WTC11 (cell line): Measurements from ENCODE around the gene COG5.

Source experiments
- ATF1 ChIP-seq: sonication (generic); formaldehyde crosslinking; IDR thresholded peaks from 2 replicates; pipeline ENCODE4 v1.8.1; 2023; ENCODE audit warnings: mild to moderate bottlenecking, moderate library complexity, missing genetic modification reagents
- JUN ChIP-seq: sonication (generic); formaldehyde crosslinking; IDR thresholded peaks from 2 replicates; pipeline ENCODE4 v1.8.0; 2023; ENCODE audit warnings: mild to moderate bottlenecking, missing genetic modification reagents
- NFYB ChIP-seq: sonication (generic); formaldehyde crosslinking; conservative IDR thresholded peaks from 2 replicates; pipeline ENCODE4 v1.8.0; 2022; ENCODE audit warnings: low read depth, missing genetic modification reagents
- TF ChIP-seq, protein P1 (sequence below): sonication (generic); formaldehyde crosslinking; IDR thresholded peaks from 2 replicates; pipeline ENCODE4 v1.8.0; 2022; ENCODE audit warnings: mild to moderate bottlenecking, missing genetic modification reagents
- TF ChIP-seq, protein P2 (sequence below): fragments of 200-600 bp; IDR thresholded peaks from 2 replicates; pipeline ENCODE4 v1.8.0; 2022; ENCODE audit warnings: antibody characterized with exemption
- TF ChIP-seq, protein P3 (sequence below): sonication (generic); formaldehyde crosslinking; IDR thresholded peaks from 2 replicates; pipeline ENCODE4 v1.8.1; 2023; ENCODE audit warnings: mild to moderate bottlenecking, missing genetic modification reagents, borderline replicate concordance

DNA sequence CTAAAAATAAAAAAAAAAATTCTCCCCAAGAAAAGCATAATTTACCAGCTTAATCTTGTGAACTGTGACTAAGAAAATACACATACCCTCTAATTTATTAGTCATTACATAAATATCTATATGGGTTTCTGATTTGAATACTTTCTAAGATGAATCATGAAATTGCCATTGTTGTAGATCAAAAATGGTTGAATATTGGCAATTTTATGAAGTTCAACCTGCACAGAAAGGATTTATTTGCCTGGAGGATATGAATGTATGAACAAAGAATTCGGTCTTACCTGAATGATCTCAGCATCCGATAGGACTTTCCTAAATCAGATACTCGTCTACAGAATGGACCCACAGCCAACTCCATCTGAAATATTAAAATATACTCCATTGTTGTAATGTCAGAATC is 333.4 kb downstream of the COG5 start:
- no peak for TF ChIP-seq NFYB (CRISPR knock-in tag)
- no peak for TF ChIP-seq JUN (CRISPR knock-in tag)
- TF ChIP-seq, protein P1, sequence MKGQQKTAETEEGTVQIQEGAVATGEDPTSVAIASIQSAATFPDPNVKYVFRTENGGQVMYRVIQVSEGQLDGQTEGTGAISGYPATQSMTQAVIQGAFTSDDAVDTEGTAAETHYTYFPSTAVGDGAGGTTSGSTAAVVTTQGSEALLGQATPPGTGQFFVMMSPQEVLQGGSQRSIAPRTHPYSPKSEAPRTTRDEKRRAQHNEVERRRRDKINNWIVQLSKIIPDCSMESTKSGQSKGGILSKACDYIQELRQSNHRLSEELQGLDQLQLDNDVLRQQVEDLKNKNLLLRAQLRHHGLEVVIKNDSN (CRISPR knock-in tag): no peak
- no peak for TF ChIP-seq ATF1 (CRISPR knock-in tag)
- TF ChIP-seq, protein P2, sequence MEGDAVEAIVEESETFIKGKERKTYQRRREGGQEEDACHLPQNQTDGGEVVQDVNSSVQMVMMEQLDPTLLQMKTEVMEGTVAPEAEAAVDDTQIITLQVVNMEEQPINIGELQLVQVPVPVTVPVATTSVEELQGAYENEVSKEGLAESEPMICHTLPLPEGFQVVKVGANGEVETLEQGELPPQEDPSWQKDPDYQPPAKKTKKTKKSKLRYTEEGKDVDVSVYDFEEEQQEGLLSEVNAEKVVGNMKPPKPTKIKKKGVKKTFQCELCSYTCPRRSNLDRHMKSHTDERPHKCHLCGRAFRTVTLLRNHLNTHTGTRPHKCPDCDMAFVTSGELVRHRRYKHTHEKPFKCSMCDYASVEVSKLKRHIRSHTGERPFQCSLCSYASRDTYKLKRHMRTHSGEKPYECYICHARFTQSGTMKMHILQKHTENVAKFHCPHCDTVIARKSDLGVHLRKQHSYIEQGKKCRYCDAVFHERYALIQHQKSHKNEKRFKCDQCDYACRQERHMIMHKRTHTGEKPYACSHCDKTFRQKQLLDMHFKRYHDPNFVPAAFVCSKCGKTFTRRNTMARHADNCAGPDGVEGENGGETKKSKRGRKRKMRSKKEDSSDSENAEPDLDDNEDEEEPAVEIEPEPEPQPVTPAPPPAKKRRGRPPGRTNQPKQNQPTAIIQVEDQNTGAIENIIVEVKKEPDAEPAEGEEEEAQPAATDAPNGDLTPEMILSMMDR: no peak
- TF ChIP-seq, protein P3, sequence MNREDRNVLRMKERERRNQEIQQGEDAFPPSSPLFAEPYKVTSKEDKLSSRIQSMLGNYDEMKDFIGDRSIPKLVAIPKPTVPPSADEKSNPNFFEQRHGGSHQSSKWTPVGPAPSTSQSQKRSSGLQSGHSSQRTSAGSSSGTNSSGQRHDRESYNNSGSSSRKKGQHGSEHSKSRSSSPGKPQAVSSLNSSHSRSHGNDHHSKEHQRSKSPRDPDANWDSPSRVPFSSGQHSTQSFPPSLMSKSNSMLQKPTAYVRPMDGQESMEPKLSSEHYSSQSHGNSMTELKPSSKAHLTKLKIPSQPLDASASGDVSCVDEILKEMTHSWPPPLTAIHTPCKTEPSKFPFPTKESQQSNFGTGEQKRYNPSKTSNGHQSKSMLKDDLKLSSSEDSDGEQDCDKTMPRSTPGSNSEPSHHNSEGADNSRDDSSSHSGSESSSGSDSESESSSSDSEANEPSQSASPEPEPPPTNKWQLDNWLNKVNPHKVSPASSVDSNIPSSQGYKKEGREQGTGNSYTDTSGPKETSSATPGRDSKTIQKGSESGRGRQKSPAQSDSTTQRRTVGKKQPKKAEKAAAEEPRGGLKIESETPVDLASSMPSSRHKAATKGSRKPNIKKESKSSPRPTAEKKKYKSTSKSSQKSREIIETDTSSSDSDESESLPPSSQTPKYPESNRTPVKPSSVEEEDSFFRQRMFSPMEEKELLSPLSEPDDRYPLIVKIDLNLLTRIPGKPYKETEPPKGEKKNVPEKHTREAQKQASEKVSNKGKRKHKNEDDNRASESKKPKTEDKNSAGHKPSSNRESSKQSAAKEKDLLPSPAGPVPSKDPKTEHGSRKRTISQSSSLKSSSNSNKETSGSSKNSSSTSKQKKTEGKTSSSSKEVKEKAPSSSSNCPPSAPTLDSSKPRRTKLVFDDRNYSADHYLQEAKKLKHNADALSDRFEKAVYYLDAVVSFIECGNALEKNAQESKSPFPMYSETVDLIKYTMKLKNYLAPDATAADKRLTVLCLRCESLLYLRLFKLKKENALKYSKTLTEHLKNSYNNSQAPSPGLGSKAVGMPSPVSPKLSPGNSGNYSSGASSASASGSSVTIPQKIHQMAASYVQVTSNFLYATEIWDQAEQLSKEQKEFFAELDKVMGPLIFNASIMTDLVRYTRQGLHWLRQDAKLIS (CRISPR knock-in tag): no peak
